Measurements from ENCODE around the gene DMAC1.

The DMAC1 gene

GRCh38 chr9:7782400-7783120 lies 17.0 kb downstream of the DMAC1 start:
- DNase-seq, result no peak

DNA sequence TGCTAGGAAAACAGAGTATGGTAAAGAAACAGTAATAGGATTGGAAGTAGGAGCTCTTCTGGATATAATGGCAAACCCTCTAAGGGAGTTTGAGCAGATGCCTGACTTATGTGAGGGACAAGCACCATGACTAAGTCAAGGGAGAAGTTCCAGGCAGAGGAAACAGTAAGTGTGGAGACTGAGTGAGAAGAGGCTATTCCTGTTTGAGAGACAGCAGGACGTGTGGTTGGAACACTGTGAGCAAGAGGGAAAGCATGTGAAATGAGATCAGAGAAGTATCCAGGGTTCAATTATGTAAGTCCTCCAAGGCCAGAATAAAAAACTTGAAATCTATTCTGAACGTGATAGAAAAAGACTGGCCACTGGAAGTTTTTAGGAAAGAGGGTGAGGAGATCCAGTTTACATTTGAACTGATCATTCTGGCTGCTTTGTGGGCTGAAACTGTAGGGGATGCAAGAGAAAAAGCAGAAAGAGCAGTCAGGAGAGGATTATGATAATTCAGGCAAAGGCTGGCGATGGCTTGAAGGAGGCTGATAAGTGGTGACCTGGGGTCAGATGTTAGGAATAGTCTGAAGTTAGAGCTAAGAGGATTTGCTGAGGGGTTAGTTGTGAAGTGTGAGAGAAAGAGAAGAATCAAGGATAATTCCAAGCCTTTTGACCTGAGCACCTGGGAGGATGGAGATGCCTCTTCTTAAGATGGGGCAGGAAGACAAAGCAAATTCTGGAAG lies 19.2 kb downstream of the DMAC1 start:
- no peak for DNase-seq

DNA sequence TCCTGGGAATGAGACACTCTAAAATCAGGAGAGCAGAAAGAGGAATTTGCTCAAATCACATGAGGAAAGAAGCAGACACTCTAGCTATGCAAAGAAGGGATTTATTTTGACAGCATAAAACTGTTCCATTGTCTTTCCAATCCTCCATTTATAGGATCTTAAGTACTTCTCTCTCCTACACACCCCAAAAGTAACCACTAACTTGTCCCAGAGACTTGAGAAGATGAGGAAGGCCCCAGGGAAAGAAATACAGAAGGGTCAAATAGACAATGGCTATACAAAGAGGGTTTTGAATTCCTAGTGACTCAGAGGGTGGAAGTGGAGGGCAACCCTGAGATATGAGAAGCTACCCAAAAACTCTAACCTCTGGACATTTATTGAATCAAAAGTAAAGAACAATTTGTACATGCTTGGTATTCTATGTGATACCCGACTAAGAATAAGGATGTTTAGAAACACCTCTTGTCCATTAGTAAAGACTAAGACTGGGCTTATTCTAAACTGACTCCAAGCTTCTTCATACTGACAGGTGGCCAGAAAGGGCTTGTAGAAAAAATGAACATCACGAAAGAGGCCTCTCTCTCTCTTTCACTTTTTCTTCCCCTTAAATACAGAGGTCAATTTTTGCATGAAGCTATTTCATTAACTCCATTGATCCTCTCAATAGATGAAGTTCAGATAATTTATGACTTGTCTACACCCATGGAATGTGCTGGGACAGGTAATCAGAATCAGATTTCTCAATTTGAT lies 20.6 kb downstream of the DMAC1 start:
- no peak for DNase-seq

DNA sequence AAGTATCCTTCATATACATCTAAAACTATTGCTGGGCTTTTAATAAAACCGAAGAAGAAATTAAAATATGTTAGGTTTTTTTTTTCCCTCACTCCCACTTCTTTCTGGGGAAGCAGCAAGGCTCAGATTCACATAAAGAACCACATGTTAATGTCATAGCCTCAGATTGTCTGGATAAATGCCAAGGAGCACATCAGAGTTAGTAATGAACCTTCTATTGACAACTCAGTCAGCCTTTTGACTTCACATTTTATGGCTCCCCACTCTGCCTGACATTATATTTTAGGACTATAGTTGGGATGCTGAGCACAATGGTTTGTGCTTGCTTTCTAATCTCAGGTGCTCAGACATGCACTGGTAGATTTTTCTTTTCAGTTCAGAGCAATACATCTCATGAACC lies 21.8 kb downstream of the DMAC1 start:
- DNase-seq, result peak; percentile 98

DNA sequence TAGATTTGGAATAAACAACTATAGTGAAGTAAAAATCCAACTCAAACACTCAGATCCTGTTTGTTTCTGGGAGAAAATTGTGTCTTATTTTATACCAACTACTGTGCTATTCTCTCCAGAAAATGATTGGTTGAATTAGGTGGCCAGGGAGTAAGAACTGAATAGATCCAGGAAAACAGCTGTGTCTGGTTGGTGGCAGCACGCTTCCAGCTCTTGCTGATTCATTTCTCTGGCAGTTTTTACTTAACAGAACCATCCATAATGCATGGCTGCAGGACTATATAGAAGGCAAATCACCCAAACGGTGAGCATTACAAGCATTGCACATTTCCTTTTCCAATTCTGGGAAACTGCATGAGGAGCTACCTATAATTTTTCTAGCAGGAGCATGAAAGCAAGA lies 29.5 kb downstream of the DMAC1 start:
- no peak for DNase-seq

GRCh38 chr9:7762600-7762999 lies 37.0 kb downstream of the DMAC1 start:
- DNase-seq, result no peak

DNA sequence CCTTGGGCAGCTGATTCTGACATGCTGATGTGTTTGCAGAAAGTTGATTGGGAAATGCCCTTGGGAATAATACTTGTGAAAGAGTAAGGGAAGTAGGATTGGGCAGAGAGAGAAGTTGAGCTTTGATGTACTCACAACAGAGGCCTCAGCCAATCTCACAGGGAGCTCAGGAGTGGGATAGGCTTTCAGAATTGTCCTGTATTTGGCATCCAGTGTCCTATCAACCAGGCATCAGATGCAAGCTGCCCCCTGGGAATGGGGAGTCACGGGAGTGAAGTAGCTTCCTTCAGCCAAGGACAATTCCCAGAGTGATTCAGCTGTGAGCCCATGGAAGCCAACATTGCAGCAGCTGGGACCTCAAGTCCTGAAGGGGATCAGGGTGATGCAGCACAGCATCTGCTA lies 39.6 kb downstream of the DMAC1 start:
- no peak for DNase-seq

DNA sequence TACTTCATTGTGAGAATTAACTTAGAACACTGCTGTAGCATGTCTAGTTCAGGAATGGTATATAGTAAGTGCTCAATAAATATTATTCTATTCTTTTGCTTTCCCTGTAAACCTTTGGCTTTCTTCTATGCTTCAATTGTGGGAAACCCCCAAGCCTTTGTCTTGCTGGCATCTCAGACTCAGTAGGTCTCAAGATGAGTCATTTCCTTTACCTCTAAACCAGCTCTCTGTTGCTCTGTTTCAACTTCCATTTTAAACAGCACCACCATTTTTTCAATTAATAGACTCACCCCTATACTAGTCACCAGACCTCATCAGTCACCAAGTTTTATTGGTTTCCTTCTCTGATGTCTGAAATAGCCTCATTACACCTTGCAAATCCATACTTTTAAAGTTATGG lies 43.5 kb downstream of the DMAC1 start:
- no peak for DNase-seq

DNA sequence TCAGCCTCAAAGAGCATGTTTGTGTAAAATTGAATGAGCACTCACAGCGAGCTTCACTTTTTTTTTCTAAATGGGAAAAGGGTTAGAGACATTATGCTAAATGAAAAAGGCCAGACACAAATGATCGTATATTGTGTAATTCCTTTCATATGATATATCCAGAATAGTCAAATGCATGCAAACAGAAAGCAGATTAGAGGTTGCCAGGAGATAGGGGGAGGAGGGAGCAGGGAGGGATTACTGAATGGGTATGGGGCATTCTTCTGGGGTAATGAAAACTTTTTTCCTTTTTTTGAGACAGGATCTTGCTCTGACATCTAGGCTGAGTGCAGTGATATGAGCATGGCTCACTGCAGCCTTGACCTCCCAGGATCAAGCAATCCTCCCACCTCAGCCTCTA lies 47.1 kb downstream of the DMAC1 start:
- DNase-seq, result no peak

Measured in DMS153 (cell line).